ENCODE measurements around the gene UTP15.

Gene UTP15

DNA sequence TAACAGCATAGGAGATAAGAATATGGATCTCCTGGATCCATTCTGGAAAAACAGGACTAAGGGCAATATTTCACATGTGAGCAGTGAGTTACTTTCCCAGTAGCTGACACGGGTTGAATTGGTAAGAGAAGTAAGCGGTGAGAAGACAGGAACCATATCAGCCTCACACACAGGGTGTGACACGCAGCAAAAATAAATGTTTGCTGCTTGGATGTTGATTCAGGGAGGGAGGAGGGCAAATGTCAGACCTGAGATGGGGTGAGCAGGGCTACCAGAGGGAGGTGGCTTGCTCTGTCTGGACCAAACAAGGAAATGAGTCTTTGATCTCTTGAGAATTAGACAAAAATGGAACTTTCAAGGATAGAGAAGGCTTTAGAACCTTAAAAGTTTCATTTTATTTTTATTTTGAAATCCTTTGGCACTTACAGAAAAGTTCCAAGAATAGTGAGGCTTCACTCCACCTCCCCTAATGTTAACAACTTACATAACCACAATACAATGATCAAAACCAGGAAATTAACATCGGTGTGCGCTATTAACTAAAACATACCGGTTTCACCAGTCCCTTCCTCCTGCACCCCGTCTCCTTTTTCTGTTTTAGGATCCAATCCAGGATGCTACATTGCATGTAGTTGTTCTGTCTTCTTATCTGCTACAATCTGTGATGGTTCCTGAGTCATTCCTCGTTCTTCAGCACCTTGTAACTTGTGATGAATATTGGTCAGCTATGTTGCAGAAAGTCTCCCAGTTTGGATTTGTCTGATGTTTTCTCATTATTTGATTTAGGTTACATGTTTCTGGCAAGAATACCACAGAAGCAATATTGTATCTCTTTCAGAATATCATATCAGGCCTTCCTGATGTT lies 39.9 kb downstream of the UTP15 start:
- Histone ChIP-seq H3K4me1 (ENCODE audit: control insufficient read depth, insufficient read depth, low read length) (no peaks in the 10 kb centered on the region), H3K4me3 (ENCODE audit: low read length) (no peak overlapping the region), H3K9me3 (ENCODE audit: control insufficient read depth, insufficient read depth, low read length) (no peaks in the 10 kb centered on the region), H3K27me3 (ENCODE audit: control insufficient read depth, insufficient read depth, low read length) (no peaks in the 10 kb centered on the region), H3K27ac (ENCODE audit: low read length) (no peak overlapping the region), H3K36me3 (ENCODE audit: control insufficient read depth, insufficient read depth, low read length) (no peaks in the 10 kb centered on the region)
- DNase-seq (ENCODE audit: low read depth, low spot score): no peak
- WGBS (ENCODE audit: insufficient coverage, insufficient read length): 100% methylated on average over 2 of the region's 8 CpGs

DNA sequence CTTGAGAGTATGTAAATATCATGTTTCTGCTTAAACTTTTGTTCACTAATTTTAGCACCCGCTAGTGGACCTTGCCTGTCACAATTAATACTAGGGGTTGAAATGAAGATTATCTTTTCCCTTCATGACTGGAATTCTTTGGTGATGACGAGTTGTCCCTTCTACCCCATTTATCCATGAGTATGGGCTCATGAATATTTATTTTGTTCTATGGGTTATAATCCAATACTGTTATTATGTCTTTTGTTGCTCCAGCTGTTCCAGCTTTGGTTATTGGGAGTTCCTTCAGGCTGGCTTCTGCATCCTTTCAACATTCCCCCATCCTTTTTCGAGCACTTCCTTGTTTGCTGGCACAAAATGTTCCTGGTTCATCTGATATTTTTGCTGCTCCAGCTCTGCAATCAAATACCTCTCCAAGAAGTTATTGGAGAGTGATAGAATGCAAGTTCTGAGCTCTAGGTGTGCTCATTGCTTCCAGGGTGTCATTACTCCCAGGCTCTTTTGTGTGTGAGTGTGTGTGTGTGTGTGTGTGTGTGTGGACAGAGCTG lies 40.7 kb downstream of the UTP15 start:
- Histone ChIP-seq H3K4me3 (ENCODE audit: low read length) (no peak overlapping the region), H3K4me1 (ENCODE audit: control insufficient read depth, insufficient read depth, low read length) (no peaks in the 10 kb centered on the region), H3K9me3 (ENCODE audit: control insufficient read depth, insufficient read depth, low read length) (no peaks in the 10 kb centered on the region), H3K27me3 (ENCODE audit: control insufficient read depth, insufficient read depth, low read length) (no peaks in the 10 kb centered on the region), H3K27ac (ENCODE audit: low read length) (no peak overlapping the region), H3K36me3 (ENCODE audit: control insufficient read depth, insufficient read depth, low read length) (no peaks in the 10 kb centered on the region)
- DNase-seq (ENCODE audit: low read depth, low spot score): no peak
- no CpG with 5 or more reads among the region's 3 CpGs for WGBS (ENCODE audit: insufficient coverage, insufficient read length)

DNA sequence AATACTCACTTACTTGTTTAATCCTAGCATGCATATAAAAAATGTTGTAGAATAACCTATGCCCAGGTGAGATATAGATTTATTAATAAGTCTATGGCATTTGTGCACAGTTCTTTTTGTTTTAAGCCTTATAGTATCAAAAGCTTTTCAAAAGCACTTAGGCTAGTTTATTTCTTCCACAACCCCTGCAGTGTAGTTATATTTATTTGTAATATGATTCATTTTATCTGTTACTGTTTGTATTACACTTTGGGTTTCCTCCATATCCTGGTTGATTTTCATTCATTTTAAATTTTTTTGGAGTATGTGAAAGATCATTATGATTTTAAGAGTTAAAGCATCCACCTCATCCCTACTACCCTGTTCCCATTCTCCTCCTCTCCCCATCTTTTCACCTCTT lies 41.7 kb downstream of the UTP15 start:
- Histone ChIP-seq H3K36me3 (ENCODE audit: control insufficient read depth, insufficient read depth, low read length) (no peaks in the 10 kb centered on the region), H3K27ac (ENCODE audit: low read length) (no peak overlapping the region), H3K4me3 (ENCODE audit: low read length) (no peak overlapping the region), H3K4me1 (ENCODE audit: control insufficient read depth, insufficient read depth, low read length) (no peaks in the 10 kb centered on the region), H3K9me3 (ENCODE audit: control insufficient read depth, insufficient read depth, low read length) (no peaks in the 10 kb centered on the region), H3K27me3 (ENCODE audit: control insufficient read depth, insufficient read depth, low read length) (no peaks in the 10 kb centered on the region)
- DNase-seq (ENCODE audit: low read depth, low spot score): no peak

DNA sequence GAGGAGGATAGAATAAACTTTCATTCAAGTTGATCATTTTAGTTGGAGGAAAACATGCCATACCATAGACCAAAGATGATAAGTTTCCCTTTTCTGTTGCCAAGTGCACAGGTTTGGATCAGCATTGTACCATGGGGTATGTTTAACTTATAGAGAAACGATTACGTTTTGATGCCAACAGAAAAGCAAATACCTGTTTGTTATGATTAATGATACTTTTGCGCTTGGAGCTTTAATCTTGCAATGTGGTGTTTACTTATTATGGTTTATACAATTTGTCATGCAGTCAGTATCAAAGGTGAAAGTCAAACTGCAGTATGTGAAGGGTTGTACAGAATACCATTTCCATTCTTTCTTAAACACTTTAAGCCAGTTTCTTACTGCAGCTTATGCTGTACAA lies 47.3 kb downstream of the UTP15 start:
- Histone ChIP-seq H3K9me3 (ENCODE audit: control insufficient read depth, insufficient read depth, low read length) (no peaks in the 10 kb centered on the region), H3K36me3 (ENCODE audit: control insufficient read depth, insufficient read depth, low read length) (no peaks in the 10 kb centered on the region), H3K4me3 (ENCODE audit: low read length) (no peak overlapping the region), H3K4me1 (ENCODE audit: control insufficient read depth, insufficient read depth, low read length) (no peaks in the 10 kb centered on the region), H3K27me3 (ENCODE audit: control insufficient read depth, insufficient read depth, low read length) (no peaks in the 10 kb centered on the region), H3K27ac (ENCODE audit: low read length) (no peak overlapping the region)
- no peak for DNase-seq (ENCODE audit: low read depth, low spot score)
- WGBS (ENCODE audit: insufficient coverage, insufficient read length): no CpG with 5 or more reads among the region's 3 CpGs

DNA sequence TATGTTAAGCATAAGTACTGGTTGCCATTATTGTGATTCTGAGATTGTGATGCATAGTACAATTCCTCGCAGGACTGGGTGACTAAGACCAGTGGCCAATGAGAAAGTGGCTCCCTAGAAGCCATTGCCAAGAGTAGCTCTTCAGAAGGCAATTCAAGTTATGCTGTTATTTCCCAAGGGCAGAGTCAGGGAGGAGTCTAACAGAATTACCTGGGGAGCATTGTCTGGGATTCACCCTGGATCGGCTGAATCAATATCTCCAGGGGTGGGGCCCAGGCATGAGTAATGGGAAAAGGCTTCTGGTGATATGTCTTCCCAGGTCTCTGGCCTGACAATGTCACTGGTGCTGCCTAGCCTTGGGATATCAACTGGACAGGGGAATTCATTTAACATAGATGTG lies 49.5 kb downstream of the UTP15 start:
- DNase-seq (ENCODE audit: low read depth, low spot score): no peak
- WGBS (ENCODE audit: insufficient coverage, insufficient read length): no CpG with 5 or more reads among the region's 2 CpGs

DNA sequence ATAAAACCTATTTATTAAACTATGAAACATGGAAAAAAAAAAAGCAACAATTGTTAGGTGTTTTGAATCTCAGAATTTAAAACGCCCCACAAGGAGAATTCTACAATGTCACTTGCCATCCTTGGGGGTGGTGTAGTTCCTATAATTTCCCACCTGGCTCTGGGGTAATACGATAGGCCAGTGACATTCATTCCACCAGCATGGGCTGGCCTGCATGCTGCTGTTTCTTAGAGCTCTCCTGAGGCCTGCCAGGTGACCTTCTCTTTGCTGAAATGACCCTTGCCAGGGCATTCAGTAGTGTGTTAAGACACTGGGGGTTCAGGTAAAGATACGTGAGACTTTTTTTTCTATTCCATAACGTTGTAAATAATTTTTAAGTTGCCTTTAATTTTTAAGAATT lies 50.4 kb downstream of the UTP15 start:
- Histone ChIP-seq H3K36me3 (ENCODE audit: control insufficient read depth, insufficient read depth, low read length) (no peaks in the 10 kb centered on the region), H3K27ac (ENCODE audit: low read length) (no peak overlapping the region), H3K27me3 (ENCODE audit: control insufficient read depth, insufficient read depth, low read length) (no peaks in the 10 kb centered on the region), H3K9me3 (ENCODE audit: control insufficient read depth, insufficient read depth, low read length) (no peaks in the 10 kb centered on the region), H3K4me1 (ENCODE audit: control insufficient read depth, insufficient read depth, low read length) (no peaks in the 10 kb centered on the region; the same call in 1 of the 2 replicates), H3K4me3 (ENCODE audit: low read length) (no peak overlapping the region)
- no CpG with 5 or more reads among the region's 4 CpGs for WGBS (ENCODE audit: insufficient coverage, insufficient read length)
- no peak for DNase-seq (ENCODE audit: low read depth, low spot score)

More for the DNA sequence above, 49.5 kb downstream of the UTP15 start:
- Histone ChIP-seq H3K36me3 (ENCODE audit: control insufficient read depth, insufficient read depth, low read length) (no peaks in the 10 kb centered on the region), H3K4me3 (ENCODE audit: low read length) (no peak overlapping the region), H3K9me3 (ENCODE audit: control insufficient read depth, insufficient read depth, low read length) (no peaks in the 10 kb centered on the region), H3K27ac (ENCODE audit: low read length) (no peak overlapping the region), H3K27me3 (ENCODE audit: control insufficient read depth, insufficient read depth, low read length) (no peaks in the 10 kb centered on the region), H3K4me1 (ENCODE audit: control insufficient read depth, insufficient read depth, low read length) (no peaks in the 10 kb centered on the region)

DNA sequence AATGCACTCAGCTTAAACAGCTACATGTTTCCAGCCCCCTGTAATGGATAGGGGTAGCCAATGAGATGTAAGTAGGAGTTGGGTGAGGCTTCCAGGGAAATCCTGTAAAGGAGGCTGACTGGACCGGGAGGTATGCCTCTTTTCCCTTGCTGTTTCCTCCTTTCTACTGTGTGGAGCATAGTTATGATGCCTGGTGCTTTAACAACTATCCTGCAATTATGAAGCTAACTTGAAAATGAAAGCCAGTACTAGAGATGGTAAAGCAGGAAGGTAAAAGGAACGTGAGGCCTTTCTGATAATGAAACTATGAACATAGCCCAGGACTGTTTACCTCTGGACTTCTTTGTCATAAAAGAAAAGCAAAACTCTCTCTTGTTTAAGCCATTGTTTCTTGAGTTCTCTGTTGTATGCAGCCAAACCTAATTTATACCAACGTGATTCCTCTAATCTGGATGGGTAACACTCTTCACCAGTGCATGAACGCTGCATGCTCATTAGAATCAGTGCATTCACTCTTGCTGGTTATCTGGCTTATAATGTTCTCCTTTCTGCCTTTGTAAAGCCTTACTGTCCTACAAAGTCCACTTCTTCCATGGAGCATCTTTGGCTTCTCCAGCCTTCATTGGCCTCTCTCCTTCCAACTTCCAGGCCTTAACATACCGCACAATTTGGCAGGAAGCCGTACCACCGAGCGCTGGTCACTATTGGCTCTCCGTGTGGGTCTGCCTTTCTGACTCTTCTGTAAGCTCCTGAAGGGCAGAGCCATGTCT lies 52.2 kb downstream of the UTP15 start:
- no CpG with 5 or more reads among the region's 9 CpGs for WGBS (ENCODE audit: insufficient coverage, insufficient read length)
- no peaks in the 10 kb centered on the region for H3K36me3 ChIP-seq (ENCODE audit: control insufficient read depth, insufficient read depth, low read length)
- no peak overlapping the region for H3K4me3 ChIP-seq (ENCODE audit: low read length)
- DNase-seq (ENCODE audit: low read depth, low spot score): no peak
- no peaks in the 10 kb centered on the region; the same call in 1 of the 2 replicates for H3K4me1 ChIP-seq (ENCODE audit: control insufficient read depth, insufficient read depth, low read length)
- H3K27me3 ChIP-seq (ENCODE audit: control insufficient read depth, insufficient read depth, low read length): no peaks in the 10 kb centered on the region
- no peak overlapping the region for H3K27ac ChIP-seq (ENCODE audit: low read length)
- no peaks in the 10 kb centered on the region for H3K9me3 ChIP-seq (ENCODE audit: control insufficient read depth, insufficient read depth, low read length)

DNA sequence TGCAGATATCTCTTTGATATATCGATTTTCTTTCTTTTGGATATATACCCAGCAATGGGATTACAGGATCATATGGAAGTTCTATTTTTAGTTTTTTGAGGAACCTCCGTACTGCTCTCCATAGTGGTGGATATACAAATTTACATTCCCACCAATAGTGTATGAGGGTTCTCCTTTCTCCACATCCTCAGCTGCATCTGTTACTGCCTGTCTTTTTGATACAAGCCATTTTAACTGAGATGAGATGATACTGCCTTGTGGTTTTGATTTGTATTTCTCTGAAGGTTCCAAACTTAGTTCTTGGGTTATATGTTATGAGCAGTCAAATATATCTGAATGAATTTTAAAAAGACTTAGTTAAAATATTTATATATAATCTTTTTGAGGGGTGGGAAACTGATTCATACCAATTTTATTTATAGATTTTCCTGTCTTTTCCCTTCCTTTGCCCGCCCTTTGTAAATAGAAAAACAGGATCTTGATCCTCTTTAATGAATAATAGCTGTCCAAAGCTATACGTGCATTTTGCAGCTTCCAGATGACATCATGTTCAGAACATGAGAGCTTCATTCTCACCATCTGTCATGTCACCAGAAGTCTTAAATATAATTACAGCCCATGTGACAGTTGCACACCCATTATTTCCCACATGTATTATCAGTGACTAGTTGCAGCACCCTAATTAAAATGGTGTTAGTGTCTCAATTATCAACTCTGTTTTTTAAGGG lies 54.2 kb downstream of the UTP15 start:
- DNase-seq (ENCODE audit: low read depth, low spot score): no peak
- H3K4me3 ChIP-seq (ENCODE audit: low read length): no peak overlapping the region
- no peaks in the 10 kb centered on the region for H3K27me3 ChIP-seq (ENCODE audit: control insufficient read depth, insufficient read depth, low read length)
- WGBS (ENCODE audit: insufficient coverage, insufficient read length): no CpG with 5 or more reads among the region's 4 CpGs
- H3K4me1 ChIP-seq (ENCODE audit: control insufficient read depth, insufficient read depth, low read length): no peaks in the 10 kb centered on the region; the same call in 1 of the 2 replicates
- H3K27ac ChIP-seq (ENCODE audit: low read length): no peak overlapping the region
- H3K36me3 ChIP-seq (ENCODE audit: control insufficient read depth, insufficient read depth, low read length): no peaks in the 10 kb centered on the region
- H3K9me3 ChIP-seq (ENCODE audit: control insufficient read depth, insufficient read depth, low read length): no peaks in the 10 kb centered on the region

DNA sequence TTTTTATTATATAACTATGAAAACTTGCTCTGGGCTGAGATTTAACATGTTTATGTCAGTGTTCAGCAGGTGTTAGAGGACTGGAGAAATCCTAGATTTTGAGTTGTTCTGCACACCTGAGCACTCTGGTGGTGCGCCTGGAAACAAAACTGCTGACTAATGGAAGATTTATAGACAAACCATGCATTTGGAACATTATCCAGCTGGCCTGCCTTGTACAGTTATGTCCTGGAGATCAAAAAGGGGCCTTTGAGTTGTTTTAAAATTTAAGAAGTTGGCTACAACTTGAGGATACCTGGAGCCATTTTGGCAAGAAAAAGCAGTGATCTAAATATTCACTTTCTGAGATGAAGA lies 54.8 kb downstream of the UTP15 start:
- no CpG with 5 or more reads among the region's 1 CpG for WGBS (ENCODE audit: insufficient coverage, insufficient read length)
- no peaks in the 10 kb centered on the region; the same call in 1 of the 2 replicates for H3K4me1 ChIP-seq (ENCODE audit: control insufficient read depth, insufficient read depth, low read length)
- no peaks in the 10 kb centered on the region for H3K36me3 ChIP-seq (ENCODE audit: control insufficient read depth, insufficient read depth, low read length)
- no peak overlapping the region for H3K4me3 ChIP-seq (ENCODE audit: low read length)
- no peak overlapping the region for H3K27ac ChIP-seq (ENCODE audit: low read length)
- DNase-seq (ENCODE audit: low read depth, low spot score): no peak
- H3K9me3 ChIP-seq (ENCODE audit: control insufficient read depth, insufficient read depth, low read length): no peaks in the 10 kb centered on the region
- no peaks in the 10 kb centered on the region for H3K27me3 ChIP-seq (ENCODE audit: control insufficient read depth, insufficient read depth, low read length)

DNA sequence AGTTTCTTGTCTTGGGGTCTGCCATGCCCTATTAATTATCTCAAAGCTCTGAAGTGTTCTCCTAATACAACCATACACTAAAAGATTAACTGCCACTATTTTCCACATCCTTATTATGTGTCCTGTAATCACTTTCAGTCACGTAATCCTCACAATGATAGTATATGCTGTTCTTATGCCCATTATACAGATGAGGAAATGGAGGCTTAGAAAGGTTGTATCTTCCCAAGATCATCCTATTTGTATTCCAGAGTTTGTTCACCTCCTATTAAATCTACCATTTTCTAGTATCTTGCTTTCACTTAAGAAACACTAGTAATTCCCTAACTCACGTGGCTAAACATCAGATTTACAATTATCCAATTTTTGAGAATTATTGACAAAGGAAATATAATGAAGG lies 57.5 kb downstream of the UTP15 start:
- Histone ChIP-seq H3K9me3 (ENCODE audit: control insufficient read depth, insufficient read depth, low read length) (no peaks in the 10 kb centered on the region), H3K27me3 (ENCODE audit: control insufficient read depth, insufficient read depth, low read length) (peaks cover 10% of the 10 kb centered on the region; the same call in 1 of the 2 replicates), H3K4me3 (ENCODE audit: low read length) (no peak overlapping the region), H3K36me3 (ENCODE audit: control insufficient read depth, insufficient read depth, low read length) (no peaks in the 10 kb centered on the region), H3K27ac (ENCODE audit: low read length) (no peak overlapping the region), H3K4me1 (ENCODE audit: control insufficient read depth, insufficient read depth, low read length) (no peaks in the 10 kb centered on the region; the same call in 1 of the 2 replicates)
- no CpG with 5 or more reads among the region's 2 CpGs for WGBS (ENCODE audit: insufficient coverage, insufficient read length)
- DNase-seq (ENCODE audit: low read depth, low spot score): no peak

Measured in iPS DF 6.9 (cell line).